K562 (cell line): ENCODE results near the gene ARHGAP31. TPM values are rescaled to one million over a fixed set of nuclear protein-coding genes. Genes with fewer than 3 reads are reported as not detected.

Experiments used
- ATAC-seq: fragments of 200-7000 bp; cut with Tn5 transposase; 3 replicates; pipeline ENCODE4 v1.9.1; 2020; ENCODE audit warnings: moderate library complexity
- BruUV-seq: library from RNA; stranded (reverse); fragments of 400-500 nt; replicated peaks from 2 replicates; lab custom pipeline; 2021; lab: Mats Ljungman, UMichigan
- CTCF ChIA-PET: fragments of 300-600 bp; formaldehyde crosslinking; extraction: SDS; loops from one replicate; lab custom pipeline; 2021; ENCODE audit warnings: low intra/inter-chr PET ratio; lab: Yijun Ruan, JAX
- POLR2A ChIA-PET: fragments of 300-600, 350-650 bp; sonication (Branson Sonifier 250); formaldehyde crosslinking; extraction: SDS; loops from one replicate; lab custom pipeline; 2021; ENCODE audit warnings: antibody characterized with exemption, inconsistent platforms; lab: Yijun Ruan, JAX
- DNase-seq, 4 experiments: peaks; one replicate each; pipeline versions ENCODE4 v3.0.0 to v3.0.0-alpha.2; 2011 to 2018; ENCODE audit warnings: low spot score in 3 of 4, mixed read lengths in 3 of 4; ENCODE audit errors: extremely low read depth in 1 of 4
- FAIRE-seq: peaks from 2 replicates; lab custom pipeline; 2011; peaks lifted over from hg19 to GRCh38; lab: Jason Lieb, UNC
- H2AFZ ChIP-seq: 2 replicates; pipeline ENCODE4 v1.6.0; 2011; ENCODE audit warnings: low read depth, low read length, control low read depth, inconsistent platforms
- H3K27ac ChIP-seq: fragments of 200-600 bp; 3 replicates; pipeline ENCODE4 v1.8.0; 2011; ENCODE audit warnings: low read depth, mild to moderate bottlenecking, control low read depth, inconsistent platforms, low read length, moderate library complexity, mixed read lengths; ENCODE audit errors: extremely low read depth
- H3K27me3 ChIP-seq, 2 experiments: fragments of 300-600 bp in 1 of 2; 2 replicates in 1 of 2; 3 replicates in 1 of 2; pipeline versions ENCODE4 v1.6.0 to v1.8.0; 2011; ENCODE audit warnings: inconsistent platforms in 2 of 2, low read length in 2 of 2, mild to moderate bottlenecking in 1 of 2, mixed read lengths in 1 of 2, moderate library complexity in 1 of 2; ENCODE audit not compliant: control insufficient read depth in 2 of 2, insufficient read depth in 2 of 2
- H3K36me3 ChIP-seq: fragments of 300-600 bp; 3 replicates; pipeline ENCODE4 v1.8.0; 2011; ENCODE audit warnings: mild to moderate bottlenecking, low read length, inconsistent platforms; ENCODE audit not compliant: control insufficient read depth, insufficient read depth
- H3K4me1 ChIP-seq, 2 experiments: fragments of 200-600 bp in 1 of 2; replicated peaks in 1 of 2; 2 replicates in 1 of 2; 3 replicates in 1 of 2; pipeline versions ENCODE4 v1.5.1 to v1.8.0; 2011; ENCODE audit warnings: inconsistent platforms in 2 of 2, low read length in 2 of 2, mild to moderate bottlenecking in 1 of 2, mixed read lengths in 1 of 2, moderate library complexity in 1 of 2; ENCODE audit not compliant: control insufficient read depth in 2 of 2, insufficient read depth in 2 of 2
- H3K4me2 ChIP-seq: 2 replicates; pipeline ENCODE4 v1.6.1; 2011; ENCODE audit warnings: low read length, control low read depth, inconsistent platforms, mixed read lengths; ENCODE audit not compliant: insufficient read depth
- H3K4me3 ChIP-seq: fragments of 200-600 bp; sonication (generic), shearing (Covaris generic); 2 replicates; pipeline ENCODE4 v1.5.1; 2016; ENCODE audit warnings: control low read depth, inconsistent platforms
- H3K79me2 ChIP-seq: fragments of 200-600 bp; 3 replicates; pipeline ENCODE4 v1.8.0; 2011; ENCODE audit warnings: low read length, inconsistent platforms; ENCODE audit not compliant: control insufficient read depth, insufficient read depth
- H3K9ac ChIP-seq, 2 experiments: 2 replicates each; pipeline versions ENCODE4 v1.6.0 to v1.6.1; 2011; ENCODE audit warnings: low read depth in 2 of 2, low read length in 2 of 2, control low read depth in 1 of 2, inconsistent platforms in 1 of 2, mild to moderate bottlenecking in 1 of 2, mixed read lengths in 1 of 2; ENCODE audit not compliant: insufficient read depth in 1 of 2
- H3K9me1 ChIP-seq: one replicate; pipeline ENCODE4 v1.6.0; 2011; ENCODE audit warnings: inconsistent platforms, mild to moderate bottlenecking, low read length, moderate library complexity; ENCODE audit not compliant: control insufficient read depth, insufficient read depth
- H3K9me3 ChIP-seq: replicated peaks from 2 replicates; pipeline ENCODE4 v1.5.1; 2011; ENCODE audit warnings: low read depth, low read length, inconsistent platforms; ENCODE audit not compliant: control insufficient read depth, insufficient read depth
- H4K20me1 ChIP-seq: replicated peaks from 2 replicates; pipeline ENCODE4 v1.6.1; 2011; ENCODE audit warnings: low read length, inconsistent platforms, mixed read lengths; ENCODE audit not compliant: control insufficient read depth, insufficient read depth
- CREBBP ChIP-seq: IDR thresholded peaks from one replicate; pipeline ENCODE4 v1.6.1; 2012; ENCODE audit warnings: low read depth, mild to moderate bottlenecking, control low read depth, inconsistent platforms, low read length
- ERF ChIP-seq: fragments of 450-650 bp; formaldehyde crosslinking; IDR thresholded peaks from 2 replicates; pipeline ENCODE4 v1.4.0; 2020; ENCODE audit warnings: mild to moderate bottlenecking, mixed read lengths
- FOXA3 ChIP-seq, 2 experiments: fragments of 450-650 bp in 1 of 2; sonication (generic) in 1 of 2; formaldehyde crosslinking; IDR thresholded peaks in 1 of 2; conservative IDR thresholded peaks in 1 of 2; 2 replicates each; pipeline versions ENCODE4 v1.4.0 to v1.8.0; 2020 to 2022; ENCODE audit warnings: mild to moderate bottlenecking in 2 of 2, missing genetic modification reagents in 1 of 2
- JUN ChIP-seq, 2 experiments: sonication (generic) in 1 of 2; formaldehyde crosslinking in 1 of 2; IDR thresholded peaks; 2 replicates each; pipeline versions ENCODE4 v1.6.1 to v1.8.0; 2012 to 2022; ENCODE audit warnings: borderline replicate concordance in 2 of 2, mild to moderate bottlenecking in 2 of 2, improper control_type of control experiment in 1 of 2, low read depth in 1 of 2, low read length in 1 of 2, missing genetic modification reagents in 1 of 2
- MAFG ChIP-seq: fragments of 450-650 bp; conservative IDR thresholded peaks from 2 replicates; pipeline ENCODE4 v1.6.1; 2016; ENCODE audit warnings: missing genetic modification characterization, missing compliant biosample characterization
- NR3C1 ChIP-seq: sonication (generic); formaldehyde crosslinking; IDR thresholded peaks from 2 replicates; pipeline ENCODE4 v1.8.1; 2022; ENCODE audit warnings: missing genetic modification reagents
- PCBP1 ChIP-seq: fragments of 200-400 bp; formaldehyde crosslinking; IDR thresholded peaks from 2 replicates; pipeline ENCODE4 v1.6.1; 2018; ENCODE audit warnings: mild to moderate bottlenecking, low read depth, low read length; ENCODE audit not compliant: poor library complexity, severe bottlenecking
- RAD51 ChIP-seq: fragments of 450-650 bp; IDR thresholded peaks from 2 replicates; pipeline ENCODE4 v1.7.1; 2016; ENCODE audit warnings: low read depth, mild to moderate bottlenecking, borderline replicate concordance
- SAFB2 ChIP-seq: fragments of 200-400 bp; formaldehyde crosslinking; IDR thresholded peaks from 2 replicates; pipeline ENCODE4 v1.6.1; 2018; ENCODE audit warnings: borderline replicate concordance, low read length, low read depth, moderate library complexity; ENCODE audit not compliant: severe bottlenecking
- SMARCA4 ChIP-seq: fragments of 450-650 bp; IDR thresholded peaks from 2 replicates; pipeline ENCODE4 v1.6.1; 2016
- SREBF1 ChIP-seq: fragments of 150-350 bp; IDR thresholded peaks from 2 replicates; pipeline ENCODE4 v1.6.1; 2014; ENCODE audit warnings: antibody characterized with exemption, low read depth, low read length, borderline replicate concordance
- USF2 ChIP-seq: sonication (generic); formaldehyde crosslinking; IDR thresholded peaks from 2 replicates; pipeline ENCODE4 v1.5.0; 2020; ENCODE audit warnings: missing genetic modification reagents
- ZNF57 ChIP-seq: fragments of 450-650 bp; formaldehyde crosslinking; IDR thresholded peaks from 2 replicates; pipeline ENCODE4 v1.4.0; 2020; ENCODE audit warnings: mild to moderate bottlenecking, moderate library complexity
- ZNF586 ChIP-seq: fragments of 450-650 bp; formaldehyde crosslinking; conservative IDR thresholded peaks from 2 replicates; pipeline ENCODE4 v1.4.0; 2020; ENCODE audit warnings: mild to moderate bottlenecking, moderate library complexity
- WGBS: fragments of 100-300 bp; shearing (Covaris generic); methylation state at CpG from one replicate; pipeline ENCODE4 v1.1.6; 2016; ENCODE audit warnings: low coverage, mixed read lengths; ENCODE audit not compliant: insufficient coverage; ENCODE audit errors: missing lambda C conversion rate; 5-methylcytosine and 5-hydroxymethylcytosine counted together
- in situ Hi-C: fragments of 300-500 bp; cut with MboI; formaldehyde crosslinking; loops from 4 replicates; pipeline ENCODE4 v1.15.0; 2018; ENCODE audit warnings: inconsistent platforms, mixed read lengths
- intact Hi-C: fragments of 100-400 bp; cut with micrococcal nuclease; formaldehyde crosslinking; loops from 2 replicates; pipeline ENCODE4 v1.14.2; 2022
- polyA plus RNA-seq, 8 experiments: library from polyadenylated mRNA; depleted of rRNA in 4 of 8; stranded (reverse) in 5 of 8; unstranded in 3 of 8; fragments of >200 nt; fragmentation: Nextera tagmentation in 2 of 8; fragmentation: Illumina TruSeq in 1 of 8; extraction: Ambion mirVana in 2 of 8; extraction: Trizol in 1 of 8; gene quantifications; 2 replicates each; pipeline versions ENCODE4 v1.2.1 to v1.2.3, GENCODE V29; 2011 to 2014; ENCODE audit warnings: inconsistent platforms in 1 of 8, missing spikeins in 1 of 8
- total RNA-seq, 7 experiments: library from RNA; depleted of rRNA in 6 of 7; stranded (reverse); fragments of >200 nt in 6 of 7; fragmentation: Illumina TruSeq in 2 of 7; extraction: Trizol in 2 of 7; gene quantifications; 2 replicates each; pipeline versions ENCODE4 v1.2.1 to v1.2.3, GENCODE V29; 2011 to 2021; ENCODE audit warnings: low replicate concordance in 1 of 7
- TF ChIP-seq, protein P1 (sequence below): sonication (generic); formaldehyde crosslinking; IDR thresholded peaks from 2 replicates; pipeline ENCODE4 v1.8.1; 2022; ENCODE audit warnings: missing genetic modification reagents
- TF ChIP-seq, protein P2 (sequence below): sonication (generic); formaldehyde crosslinking; IDR thresholded peaks from 2 replicates; pipeline ENCODE4 v1.8.0; 2022; ENCODE audit warnings: mild to moderate bottlenecking, missing genetic modification reagents, borderline replicate concordance

ARHGAP31 gene
- total and polyA plus RNA-seq, 9 of the 15 experiments (the other 6 are each of a cell fraction or from before 2014, with no cell fraction given), result under 0.01 to 0.13 (median 0.06) TPM; not detected in 5

- Histone ChIP-seq H3K9me3 (no peaks in the 10 kb centered on the region), H3K27ac (no peak overlapping the region), H3K9me1 (no peaks in the 10 kb centered on the region), H3K79me2 (no peaks in the 10 kb centered on the region), H3K27me3 (peaks cover 3 to 22% of the 10 kb centered on the region in 2 experiments), H3K4me1 (peaks cover 0 to 7% of the 10 kb centered on the region in 2 experiments; a peak in 3 of 5 replicates), H3K36me3 (no peaks in the 10 kb centered on the region), H3K4me2 (no peak overlapping the region), H3K4me3 (no peak overlapping the region), H4K20me1 (no peaks in the 10 kb centered on the region), H3K9ac (no peak overlapping the region), H2AFZ (no peak overlapping the region)
- ATAC-seq (no peak), DNase-seq (no peak), FAIRE-seq (no peak)
- intact Hi-C loops, result loop anchor here (10.0 kb wide), 1 partner anchor 465 kb away; no protein-coding TSS in a partner anchor
- CTCF ChIA-PET, result no interaction called here
- 3% methylated on average over 4 of the region's 4 CpGs for WGBS
- POLR2A ChIA-PET, result no interaction called here
- in situ Hi-C loops, result no loop called here
- no TSS peak for BruUV-seq
- no peak for TF ChIP-seq CREBBP
- TF ChIP-seq, protein P1, sequence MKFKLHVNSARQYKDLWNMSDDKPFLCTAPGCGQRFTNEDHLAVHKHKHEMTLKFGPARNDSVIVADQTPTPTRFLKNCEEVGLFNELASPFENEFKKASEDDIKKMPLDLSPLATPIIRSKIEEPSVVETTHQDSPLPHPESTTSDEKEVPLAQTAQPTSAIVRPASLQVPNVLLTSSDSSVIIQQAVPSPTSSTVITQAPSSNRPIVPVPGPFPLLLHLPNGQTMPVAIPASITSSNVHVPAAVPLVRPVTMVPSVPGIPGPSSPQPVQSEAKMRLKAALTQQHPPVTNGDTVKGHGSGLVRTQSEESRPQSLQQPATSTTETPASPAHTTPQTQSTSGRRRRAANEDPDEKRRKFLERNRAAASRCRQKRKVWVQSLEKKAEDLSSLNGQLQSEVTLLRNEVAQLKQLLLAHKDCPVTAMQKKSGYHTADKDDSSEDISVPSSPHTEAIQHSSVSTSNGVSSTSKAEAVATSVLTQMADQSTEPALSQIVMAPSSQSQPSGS (CRISPR knock-in tag), result no peak
- TF ChIP-seq USF2 (CRISPR knock-in tag), result no peak
- no peak for TF ChIP-seq ZNF586 (CRISPR knock-in tag)
- TF ChIP-seq SAFB2, result no peak
- no peak for TF ChIP-seq RAD51
- TF ChIP-seq JUN (IDR thresholded peaks at IDR 0.05; ENCODE audit: borderline replicate concordance, low read depth, low read length), result no peak
- TF ChIP-seq JUN (CRISPR knock-in tag; IDR thresholded peaks at IDR 0.05; ENCODE audit: borderline replicate concordance), result no peak
- TF ChIP-seq SMARCA4, result no peak
- TF ChIP-seq FOXA3 (CRISPR knock-in tag; conservative IDR thresholded peaks at IDR 0.05 in 1 of 2, IDR thresholded peaks at IDR 0.05 in 1 of 2), result no peak
- TF ChIP-seq, protein P2, sequence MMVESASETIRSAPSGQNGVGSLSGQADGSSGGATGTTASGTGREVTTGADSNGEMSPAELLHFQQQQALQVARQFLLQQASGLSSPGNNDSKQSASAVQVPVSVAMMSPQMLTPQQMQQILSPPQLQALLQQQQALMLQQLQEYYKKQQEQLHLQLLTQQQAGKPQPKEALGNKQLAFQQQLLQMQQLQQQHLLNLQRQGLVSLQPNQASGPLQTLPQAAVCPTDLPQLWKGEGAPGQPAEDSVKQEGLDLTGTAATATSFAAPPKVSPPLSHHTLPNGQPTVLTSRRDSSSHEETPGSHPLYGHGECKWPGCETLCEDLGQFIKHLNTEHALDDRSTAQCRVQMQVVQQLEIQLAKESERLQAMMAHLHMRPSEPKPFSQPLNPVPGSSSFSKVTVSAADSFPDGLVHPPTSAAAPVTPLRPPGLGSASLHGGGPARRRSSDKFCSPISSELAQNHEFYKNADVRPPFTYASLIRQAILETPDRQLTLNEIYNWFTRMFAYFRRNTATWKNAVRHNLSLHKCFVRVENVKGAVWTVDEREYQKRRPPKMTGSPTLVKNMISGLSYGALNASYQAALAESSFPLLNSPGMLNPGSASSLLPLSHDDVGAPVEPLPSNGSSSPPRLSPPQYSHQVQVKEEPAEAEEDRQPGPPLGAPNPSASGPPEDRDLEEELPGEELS (CRISPR knock-in tag), result no peak
- TF ChIP-seq ZNF57, result no peak
- no peak for TF ChIP-seq ERF
- TF ChIP-seq SREBF1, result no peak
- TF ChIP-seq MAFG (tag), result no peak
- TF ChIP-seq PCBP1, result no peak
- no peak for TF ChIP-seq NR3C1 (CRISPR knock-in tag)
Observed at GRCh38 chr3:119349354-119350041, 55.3 kb downstream of the ARHGAP31 start.
